HCT116 (cell line): ENCODE data around the gene RUNX1.

Source experiments
- ATF3 ChIP-seq: IDR thresholded peaks from 2 replicates; pipeline ENCODE4 v1.6.1; 2012
- CEBPB ChIP-seq: IDR thresholded peaks from 2 replicates; pipeline ENCODE4 v1.6.1; 2012; ENCODE audit warnings: low read depth
- CTCF ChIP-seq, 3 experiments: fragments of 200-600 bp in 1 of 3; sonication (generic) in 1 of 3; IDR thresholded peaks in 2 of 3; conservative IDR thresholded peaks in 1 of 3; 2 replicates each; pipeline ENCODE4 v1.5.1; 2012 to 2017; ENCODE audit warnings: low read depth in 2 of 3, low read length in 2 of 3, antibody characterized with exemption in 1 of 3, borderline replicate concordance in 1 of 3, control low read depth in 1 of 3, mild to moderate bottlenecking in 1 of 3, mixed read lengths in 1 of 3, mixed run types in 1 of 3, moderate library complexity in 1 of 3; ENCODE audit not compliant: insufficient read depth in 1 of 3
- EGR1 ChIP-seq: IDR thresholded peaks from 2 replicates; pipeline ENCODE4 v1.6.1; 2012; ENCODE audit warnings: low read depth
- EZH2 ChIP-seq: fragments of 200-600 bp; sonication (generic); IDR thresholded peaks from 2 replicates; pipeline ENCODE4 v1.6.1; 2017; ENCODE audit warnings: antibody characterized with exemption, mixed run types
- EZH2phosphoT487 ChIP-seq: fragments of 200-600 bp; IDR thresholded peaks from 2 replicates; pipeline ENCODE4 v1.6.1; 2018; ENCODE audit warnings: antibody characterized with exemption, borderline replicate concordance
- JUND ChIP-seq: IDR thresholded peaks from 2 replicates; pipeline ENCODE4 v1.6.1; 2012
- MAX ChIP-seq: IDR thresholded peaks from 2 replicates; pipeline ENCODE4 v1.6.1; 2012
- POLR2A ChIP-seq: IDR thresholded peaks from 2 replicates; pipeline ENCODE4 v1.7.0; 2011; ENCODE audit warnings: borderline replicate concordance; ENCODE audit not compliant: insufficient read depth, insufficient read length; ENCODE audit errors: extremely low read depth
- POLR2AphosphoS5 ChIP-seq: IDR thresholded peaks from 2 replicates; pipeline ENCODE4 v1.6.1; 2011; ENCODE audit warnings: mild to moderate bottlenecking, low read depth, low read length, moderate library complexity
- REST ChIP-seq: IDR thresholded peaks from 2 replicates; pipeline ENCODE4 v1.6.1; 2012; ENCODE audit warnings: low read depth
- SIN3A ChIP-seq: IDR thresholded peaks from 2 replicates; pipeline ENCODE4 v1.6.1; 2012; ENCODE audit warnings: low read depth
- SP1 ChIP-seq: IDR thresholded peaks from 2 replicates; pipeline ENCODE4 v1.6.1; 2012; ENCODE audit warnings: low read depth
- TCF7L2 ChIP-seq: IDR thresholded peaks from 2 replicates; pipeline ENCODE4 v1.7.0; 2011; ENCODE audit warnings: borderline replicate concordance, inconsistent platforms; ENCODE audit not compliant: insufficient read depth, insufficient read length; ENCODE audit errors: extremely low read depth

- TF ChIP-seq CTCF (IDR thresholded peaks at IDR 0.05 in 2 of 3, conservative IDR thresholded peaks at IDR 0.05 in 1 of 3; ENCODE audit: borderline replicate concordance in 1 of 3, insufficient read depth in 1 of 3, low read depth in 2 of 3, low read length in 2 of 3) (no peak), TCF7L2 (no peak), EZH2 (no peak), POLR2A (no peak), REST (no peak), POLR2AphosphoS5 (no peak), MAX (no peak), EZH2phosphoT487 (no peak), ATF3 (no peak), EGR1 (no peak), CEBPB (no peak), JUND (no peak), SP1 (no peak), SIN3A (no peak)
Measured at GRCh38 chr21:34885125-34885524, 164.0 kb downstream of the RUNX1 start.
